ENCODE data around the gene NANOG. TPM values are rescaled to one million over a fixed set of nuclear protein-coding genes. Genes with fewer than 3 reads are reported as not detected.

NANOG gene
- total and polyA plus RNA-seq, 2 of the 8 experiments (the other 6 are each of a cell fraction or from before 2014, with no cell fraction given) = 53.7 to 231 TPM

DNA sequence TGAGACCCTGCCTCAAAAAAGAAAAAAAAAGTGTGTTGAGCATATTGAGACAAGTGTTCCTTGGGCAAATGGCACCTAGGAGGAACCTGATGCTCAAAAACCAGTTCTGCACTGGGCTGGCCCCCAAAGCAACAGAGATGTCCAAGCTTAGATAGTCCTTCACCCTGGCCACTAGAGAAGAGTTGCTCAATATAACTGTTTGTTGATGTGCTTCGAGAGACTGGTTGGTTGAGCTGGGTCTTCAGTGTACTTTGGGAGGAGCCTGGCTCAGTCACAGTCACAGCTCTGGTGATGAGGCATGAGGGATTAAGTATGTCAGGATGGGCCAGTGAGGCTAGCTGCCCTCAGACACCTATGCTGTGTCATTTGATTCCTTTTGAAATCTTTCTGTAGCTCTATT lies 45.5 kb downstream of the NANOG start:
- H4K5ac ChIP-seq (ENCODE audit: insufficient read length, low read depth, low read length) = no peak overlapping the region
- POLR2A ChIA-PET (ENCODE audit: partially characterized antibody) = interaction anchor here (0.6 to 1.7 kb wide), 3 partner anchors 11 to 157 kb away, joined by 3 to 4 read pairs (median 3); no protein-coding TSS in a partner anchor
- no peak overlapping the region for H2BK15ac ChIP-seq (ENCODE audit: low read length)
- H3K4me3 ChIP-seq (ENCODE audit: extremely low read depth in 1 of 4, insufficient read depth in 2 of 4, low read depth in 3 of 4, low read length in 4 of 4) = no peak overlapping the region
- 79% methylated on average over 1 of the region's 1 CpG; no CpG with 5 or more reads in 1 of the 2 experiments for WGBS, 2 experiments (ENCODE audit: extremely low coverage in 1 of 2, insufficient coverage in 1 of 2, insufficient read length in 1 of 2, insufficient replicate concordance in 2 of 2, low coverage in 1 of 2, low lambda C conversion rate in 2 of 2, missing lambda C conversion rate in 1 of 2)
- H3K27me3 ChIP-seq (replicated peaks in 1 of 4; ENCODE audit: control insufficient read depth in 3 of 4, extremely low read depth in 1 of 4, insufficient read depth in 3 of 4, low read length in 3 of 4) = no peaks in the 10 kb centered on the region
- peak overlapping the region; percentile 12; the same call in 1 of the 2 replicates for H2BK12ac ChIP-seq (ENCODE audit: low read depth, low read length)
- H2BK5ac ChIP-seq (ENCODE audit: low read depth, low read length) = no peak overlapping the region
- no peak overlapping the region for H3K4ac ChIP-seq (replicated peaks; ENCODE audit: insufficient read length, low read depth, low read length)
- DNase-seq (ENCODE audit: low read depth in 1 of 2, low spot score in 2 of 2) (no peak), FAIRE-seq (no peak)
- no peaks in the 10 kb centered on the region for H3K79me2 ChIP-seq (ENCODE audit: control insufficient read depth in 1 of 2, insufficient read depth in 2 of 2, low read length in 2 of 2)
- no peak overlapping the region for H2AK5ac ChIP-seq (ENCODE audit: low read depth, low read length)
- H3K27ac ChIP-seq (ENCODE audit: low read depth, low read length) = no peak overlapping the region
- H2BK20ac ChIP-seq (ENCODE audit: low read length) = no peak overlapping the region
- H3K18ac ChIP-seq (ENCODE audit: extremely low read depth, low read length) = no peak overlapping the region
- no peaks in the 10 kb centered on the region for H3K36me3 ChIP-seq (ENCODE audit: control insufficient read depth in 2 of 4, insufficient read depth in 4 of 4, low read length in 3 of 4)
- H4K20me1 ChIP-seq (replicated peaks in 1 of 2; ENCODE audit: control insufficient read depth in 1 of 2, insufficient read depth in 2 of 2, low read length in 2 of 2) = no peaks in the 10 kb centered on the region
- H3K23me2 ChIP-seq (ENCODE audit: low read depth, low read length) = no peaks in the 10 kb centered on the region
- H4K91ac ChIP-seq (replicated peaks; ENCODE audit: insufficient read length, low read length) = no peak overlapping the region
- no peak overlapping the region for H3K4me2 ChIP-seq (ENCODE audit: insufficient read depth in 1 of 2, low read depth in 2 of 2, low read length in 2 of 2)
- no peak overlapping the region for H2AFZ ChIP-seq (ENCODE audit: low read length)
- H3K23ac ChIP-seq (ENCODE audit: insufficient read length) = no peak overlapping the region
- no peaks in the 10 kb centered on the region; a peak in 1 of 7 replicates for H3K4me1 ChIP-seq (replicated peaks in 1 of 4; ENCODE audit: control insufficient read depth in 3 of 4, insufficient read depth in 4 of 4, low read length in 3 of 4)
- no peaks in the 10 kb centered on the region for H3K9me3 ChIP-seq (ENCODE audit: insufficient read depth in 2 of 2, low read depth in 1 of 2, low read length in 1 of 2)
- no peak overlapping the region for H3K56ac ChIP-seq (replicated peaks; ENCODE audit: insufficient read length, low read depth, low read length)
- no peak overlapping the region for H2BK120ac ChIP-seq (replicated peaks; ENCODE audit: low read depth, low read length)
- CTCF ChIA-PET (ENCODE audit: partially characterized antibody) = interaction anchor here (0.9 to 2.0 kb wide), 4 partner anchors 14 to 193 kb away, joined by 3 to 6 read pairs (median 4); no protein-coding TSS in a partner anchor
- H4K8ac ChIP-seq (ENCODE audit: extremely low read depth, insufficient read depth, low read length) = no peak overlapping the region
- H3K14ac ChIP-seq (ENCODE audit: insufficient read length) = no peak overlapping the region
- H3K79me1 ChIP-seq (ENCODE audit: low read depth, low read length) = no peaks in the 10 kb centered on the region
- no peak overlapping the region for H3K9ac ChIP-seq (replicated peaks in 1 of 4; ENCODE audit: extremely low read depth in 1 of 4, low read depth in 3 of 4, low read length in 3 of 4)
- TF ChIP-seq SUZ12 (IDR thresholded peaks at IDR 0.05; ENCODE audit: low read length) (no peak), CREB1 (IDR thresholded peaks at IDR 0.05) (no peak), TEAD4 (IDR thresholded peaks at IDR 0.05; ENCODE audit: low read depth, low read length) (no peak)

All from H1 (cell line).